Measurements from ENCODE around the gene PTPN5.

PTPN5 gene

GRCh38 chr11:18721561-18722292 lies 69.9 kb downstream of the PTPN5 start:
- H2AFZ ChIP-seq = peak overlapping the region; percentile 80
- H3K9ac ChIP-seq = no peak overlapping the region
- no peaks in the 10 kb centered on the region for H3K36me3 ChIP-seq (ENCODE audit: control insufficient read depth, insufficient read depth, low read length)
- H3K4me3 ChIP-seq (ENCODE audit: low read depth, low read length) = peak overlapping the region; percentile 63
- H3K27ac ChIP-seq = peak overlapping the region; percentile 52
- no peaks in the 10 kb centered on the region for H3K79me2 ChIP-seq
- peak; percentile 37 for TF ChIP-seq CTCF (IDR thresholded peaks at IDR 0.05)
- H3K9me3 ChIP-seq (ENCODE audit: control insufficient read depth, low read length) = no peaks in the 10 kb centered on the region
- peaks cover 2% of the 10 kb centered on the region for H3K4me1 ChIP-seq
- no peaks in the 10 kb centered on the region for H3K27me3 ChIP-seq (ENCODE audit: control insufficient read depth, insufficient read depth, low read length)
- peak overlapping the region; percentile 86 for H3K4me2 ChIP-seq (ENCODE audit: low read length)

GRCh38 chr11:18720808-18721560 lies 70.6 kb downstream of the PTPN5 start:
- Histone ChIP-seq H3K79me2 (no peaks in the 10 kb centered on the region), H3K4me1 (peaks cover 2% of the 10 kb centered on the region), H3K9ac (no peak overlapping the region), H2AFZ (peak overlapping the region; percentile 80), H3K27ac (peak overlapping the region; percentile 52), H3K4me3 (ENCODE audit: low read depth, low read length) (peak overlapping the region; percentile 63), H3K9me3 (ENCODE audit: control insufficient read depth, low read length) (no peaks in the 10 kb centered on the region), H3K36me3 (ENCODE audit: control insufficient read depth, insufficient read depth, low read length) (no peaks in the 10 kb centered on the region), H3K4me2 (ENCODE audit: low read length) (peak overlapping the region; percentile 86), H3K27me3 (ENCODE audit: control insufficient read depth, insufficient read depth, low read length) (no peaks in the 10 kb centered on the region)
- no peak for TF ChIP-seq CTCF (IDR thresholded peaks at IDR 0.05)

- H3K4me1 ChIP-seq = peaks cover 2% of the 10 kb centered on the region
- TF ChIP-seq CTCF (IDR thresholded peaks at IDR 0.05) = no peak
- no peak overlapping the region for H3K4me2 ChIP-seq (ENCODE audit: low read length)
- H2AFZ ChIP-seq = peak overlapping the region; percentile 80
- no peaks in the 10 kb centered on the region for H3K36me3 ChIP-seq (ENCODE audit: control insufficient read depth, insufficient read depth, low read length)
- H3K27me3 ChIP-seq (ENCODE audit: control insufficient read depth, insufficient read depth, low read length) = no peaks in the 10 kb centered on the region
- no peaks in the 10 kb centered on the region for H3K9me3 ChIP-seq (ENCODE audit: control insufficient read depth, low read length)
- H3K4me3 ChIP-seq (ENCODE audit: low read depth, low read length) = peak overlapping the region; percentile 63
- no peaks in the 10 kb centered on the region for H3K79me2 ChIP-seq
- H3K9ac ChIP-seq = no peak overlapping the region
- no peak overlapping the region for H3K27ac ChIP-seq
Measured at GRCh38 chr11:18720091-18720807, 71.3 kb downstream of the PTPN5 start.

- Histone ChIP-seq H2AFZ (no peak overlapping the region), H3K4me3 (ENCODE audit: low read depth, low read length) (no peak overlapping the region), H3K27ac (no peak overlapping the region), H3K4me1 (peaks cover under 1% of the 10 kb centered on the region), H3K27me3 (ENCODE audit: control insufficient read depth, insufficient read depth, low read length) (no peaks in the 10 kb centered on the region), H3K9me3 (ENCODE audit: control insufficient read depth, low read length) (no peaks in the 10 kb centered on the region), H3K9ac (no peak overlapping the region), H3K4me2 (ENCODE audit: low read length) (no peak overlapping the region), H3K36me3 (ENCODE audit: control insufficient read depth, insufficient read depth, low read length) (no peaks in the 10 kb centered on the region), H3K79me2 (no peaks in the 10 kb centered on the region)
- TF ChIP-seq CTCF (IDR thresholded peaks at IDR 0.05) = no peak
Measured at GRCh38 chr11:18715476-18715875, 76.1 kb downstream of the PTPN5 start.

Measured in parathyroid adenoma (tissue), 2 donors.